A549 (cell line): Measurements from ENCODE around the gene SLC35F4.

Source experiments
- ATOH8 ChIP-seq: fragments of 250-450 bp; sonication (Bioruptor Pico); IDR thresholded peaks from 2 replicates; pipeline ENCODE4 v1.5.0; 2020; ENCODE audit warnings: low read depth, mild to moderate bottlenecking, moderate library complexity
- CEBPB ChIP-seq, 2 experiments: fragments of >200 bp in 1 of 2; sonication (Bioruptor Twin) in 1 of 2; formaldehyde crosslinking in 1 of 2; IDR thresholded peaks; 2 replicates each; pipeline ENCODE4 v1.6.1; 2012 to 2016
- CTCF ChIP-seq: fragments of >200 bp; sonication (Bioruptor Twin); formaldehyde crosslinking; IDR thresholded peaks from 3 replicates; pipeline ENCODE4 v1.5.1; 2016
- HOXB5 ChIP-seq: fragments of 250-450 bp; sonication (Bioruptor Pico); IDR thresholded peaks from 2 replicates; pipeline ENCODE4 v1.5.0; 2020; ENCODE audit warnings: mild to moderate bottlenecking, moderate library complexity
- POLR2A ChIP-seq: IDR thresholded peaks from 2 replicates; pipeline ENCODE4 v1.6.1; 2012; ENCODE audit warnings: mild to moderate bottlenecking, low read length
- RAD21 ChIP-seq, 2 experiments: fragments of >200 bp in 1 of 2; sonication (Bioruptor Twin) in 1 of 2; formaldehyde crosslinking in 1 of 2; IDR thresholded peaks in 1 of 2; conservative IDR thresholded peaks in 1 of 2; 2 replicates in 1 of 2; 3 replicates in 1 of 2; pipeline ENCODE4 v1.6.1; 2012 to 2018; ENCODE audit warnings: inconsistent platforms in 1 of 2
- RFX5 ChIP-seq: fragments of 450-650 bp; IDR thresholded peaks from 2 replicates; pipeline ENCODE4 v1.7.1; 2014; ENCODE audit warnings: antibody characterized with exemption, mild to moderate bottlenecking, moderate library complexity
- SMC3 ChIP-seq: fragments of >200 bp; sonication (Bioruptor Twin); formaldehyde crosslinking; IDR thresholded peaks from 3 replicates; pipeline ENCODE4 v1.6.1; 2018; ENCODE audit warnings: inconsistent platforms

- no peak for TF ChIP-seq CTCF
- no peak for TF ChIP-seq POLR2A
- TF ChIP-seq SMC3, result no peak
- no peak for TF ChIP-seq RAD21 (conservative IDR thresholded peaks at IDR 0.05 in 1 of 2, IDR thresholded peaks at IDR 0.05 in 1 of 2)
- TF ChIP-seq ATOH8, result no peak
- TF ChIP-seq HOXB5 (CRISPR knock-in tag), result no peak
- TF ChIP-seq CEBPB (IDR thresholded peaks at IDR 0.05), result no peak
- TF ChIP-seq RFX5, result no peak
Observed at GRCh38 chr14:57748279-57748678, 117.6 kb downstream of the SLC35F4 start.
